GM23338 (cell line): ENCODE measurements around the gene ANKS1B. TPM values are rescaled to one million over a fixed set of nuclear protein-coding genes. Genes with fewer than 3 reads are reported as not detected.

Experiments
- ATAC-seq: fragments of 200-7000 bp; cut with Tn5 transposase; 3 replicates; pipeline ENCODE4 v1.9.1; 2020
- DNase-seq: peaks from one replicate; pipeline ENCODE4 v3.0.0-alpha.2; 2015; ENCODE audit warnings: low spot score
- H2AFZ ChIP-seq: fragments of 200-600 bp; sonication (generic); 2 replicates; pipeline ENCODE4 v1.8.0; 2016; ENCODE audit warnings: antibody characterized with exemption, mild to moderate bottlenecking, moderate library complexity
- H3F3A ChIP-seq: fragments of 200-600 bp; sonication (generic); replicated peaks from 2 replicates; pipeline ENCODE4 v1.8.0; 2017; ENCODE audit warnings: antibody characterized with exemption, mixed run types, low read depth
- H3K27ac ChIP-seq: fragments of 200-600 bp; sonication (generic); 2 replicates; pipeline ENCODE4 v1.6.1; 2016; ENCODE audit warnings: low read depth
- H3K27me3 ChIP-seq: fragments of 200-600 bp; sonication (generic); 2 replicates; pipeline ENCODE4 v1.8.0; 2016; ENCODE audit warnings: mild to moderate bottlenecking, mixed run types, moderate library complexity; ENCODE audit not compliant: insufficient read depth
- H3K36me3 ChIP-seq: fragments of 200-600 bp; sonication (generic); 2 replicates; pipeline ENCODE4 v1.8.0; 2016; ENCODE audit warnings: mild to moderate bottlenecking; ENCODE audit not compliant: insufficient read depth
- H3K4me1 ChIP-seq: fragments of 200-600 bp; sonication (generic); 2 replicates; pipeline ENCODE4 v1.8.0; 2016; ENCODE audit warnings: mild to moderate bottlenecking, moderate library complexity; ENCODE audit not compliant: insufficient read depth
- H3K4me2 ChIP-seq: fragments of 200-600 bp; sonication (generic); 2 replicates; pipeline ENCODE4 v1.7.1; 2017; ENCODE audit warnings: mixed run types
- H3K4me3 ChIP-seq: fragments of 200-600 bp; sonication (generic); 2 replicates; pipeline ENCODE4 v1.6.1; 2016; ENCODE audit warnings: mixed run types
- H3K79me2 ChIP-seq: fragments of 200-600 bp; sonication (generic); replicated peaks from 2 replicates; pipeline ENCODE4 v1.8.0; 2017; ENCODE audit warnings: mild to moderate bottlenecking; ENCODE audit not compliant: insufficient read depth
- H3K9me2 ChIP-seq: fragments of 200-600 bp; sonication (generic); 2 replicates; pipeline ENCODE4 v1.8.0; 2017; ENCODE audit not compliant: insufficient read depth
- H4K20me1 ChIP-seq: fragments of 200-600 bp; sonication (generic); replicated peaks from 2 replicates; pipeline ENCODE4 v1.8.0; 2017; ENCODE audit warnings: mild to moderate bottlenecking; ENCODE audit not compliant: insufficient read depth
- H3K27ac Mint-ChIP-seq: 2 replicates; pipeline ENCODE4 v1.8.0; 2020; ENCODE audit warnings: inconsistent platforms, mild to moderate bottlenecking, moderate library complexity, mixed read lengths
- H3K27me3 Mint-ChIP-seq: 3 replicates; pipeline ENCODE4 v1.8.0; 2022; ENCODE audit warnings: low read depth, mild to moderate bottlenecking, moderate library complexity, mixed read lengths, inconsistent platforms; ENCODE audit not compliant: insufficient read depth, poor library complexity
- H3K36me3 Mint-ChIP-seq: 3 replicates; pipeline ENCODE4 v1.8.0; 2021; ENCODE audit warnings: low read depth, mild to moderate bottlenecking, inconsistent platforms, moderate library complexity, mixed read lengths
- H3K4me1 Mint-ChIP-seq: 3 replicates; pipeline ENCODE4 v1.8.0; 2020; ENCODE audit warnings: mild to moderate bottlenecking, inconsistent platforms, mixed read lengths
- H3K4me3 Mint-ChIP-seq: 3 replicates; pipeline ENCODE4 v1.8.0; 2021; ENCODE audit warnings: moderate library complexity, mild to moderate bottlenecking, inconsistent platforms, mixed read lengths
- H3K9me3 Mint-ChIP-seq: 3 replicates; pipeline ENCODE4 v1.8.0; 2020; ENCODE audit warnings: moderate library complexity, mild to moderate bottlenecking, inconsistent platforms, mixed read lengths
- CREB1 ChIP-seq: fragments of 250-450 bp; sonication (Bioruptor Pico); IDR thresholded peaks from 2 replicates; pipeline ENCODE4 v1.5.0; 2020; ENCODE audit warnings: low read depth, mild to moderate bottlenecking, moderate library complexity
- EZH2phosphoT487 ChIP-seq: fragments of 200-600 bp; sonication (generic); IDR thresholded peaks from one replicate; pipeline ENCODE4 v1.8.1; 2018; ENCODE audit warnings: antibody characterized with exemption; ENCODE audit not compliant: unreplicated experiment
- JUNB ChIP-seq: IDR thresholded peaks from one replicate; pipeline ENCODE4 v1.6.1; 2016; ENCODE audit warnings: antibody characterized with exemption; ENCODE audit not compliant: unreplicated experiment
- NANOG ChIP-seq: IDR thresholded peaks from 2 replicates; pipeline ENCODE4 v1.6.1; 2016; ENCODE audit warnings: antibody characterized with exemption, borderline replicate concordance
- ZNF114 ChIP-seq: fragments of 250-450 bp; sonication (Bioruptor Pico); IDR thresholded peaks from 2 replicates; pipeline ENCODE4 v1.5.0; 2020; ENCODE audit warnings: mild to moderate bottlenecking, moderate library complexity
- ZNF331 ChIP-seq: fragments of 250-450 bp; sonication (Bioruptor Pico); IDR thresholded peaks from 2 replicates; pipeline ENCODE4 v1.5.0; 2020; ENCODE audit warnings: low read depth, mild to moderate bottlenecking, moderate library complexity
- polyA plus RNA-seq: library from polyadenylated mRNA; unstranded; fragments of >200 nt; fragmentation: Nextera tagmentation; extraction: Ambion mirVana; gene quantifications from 2 replicates; pipeline ENCODE4 v1.2.1, GENCODE V29; 2016
- total RNA-seq: library from RNA; depleted of rRNA; stranded (reverse); fragments of >200 nt; shearing (Covaris generic); gene quantifications from 2 replicates; pipeline ENCODE4 v1.2.3, GENCODE V29; 2014
- TF ChIP-seq, protein P1 (sequence below), 2 experiments: fragments of 200-600 bp in 1 of 2; sonication (generic) in 1 of 2; conservative IDR thresholded peaks; 2 replicates each; pipeline versions ENCODE4 v1.5.1 to v1.6.1; 2016 to 2017; ENCODE audit warnings: antibody characterized with exemption in 2 of 2, low read depth in 2 of 2, mild to moderate bottlenecking in 2 of 2, moderate library complexity in 1 of 2
- TF ChIP-seq, protein P2 (sequence below): IDR thresholded peaks from 2 replicates; pipeline ENCODE4 v1.6.1; 2016; ENCODE audit warnings: antibody characterized with exemption
- TF ChIP-seq, protein P3 (sequence below): fragments of 250-450 bp; sonication (Bioruptor Pico); IDR thresholded peaks from 2 replicates; pipeline ENCODE4 v1.5.0; 2020; ENCODE audit warnings: mild to moderate bottlenecking, moderate library complexity
- TF ChIP-seq, protein P4 (sequence below): IDR thresholded peaks from one replicate; pipeline ENCODE4 v1.6.1; 2018; ENCODE audit warnings: antibody characterized with exemption; ENCODE audit not compliant: unreplicated experiment

The ANKS1B gene
- total and polyA plus RNA-seq, 2 experiments from 2014 or later, result 4.3 to 5.8 TPM

DNA sequence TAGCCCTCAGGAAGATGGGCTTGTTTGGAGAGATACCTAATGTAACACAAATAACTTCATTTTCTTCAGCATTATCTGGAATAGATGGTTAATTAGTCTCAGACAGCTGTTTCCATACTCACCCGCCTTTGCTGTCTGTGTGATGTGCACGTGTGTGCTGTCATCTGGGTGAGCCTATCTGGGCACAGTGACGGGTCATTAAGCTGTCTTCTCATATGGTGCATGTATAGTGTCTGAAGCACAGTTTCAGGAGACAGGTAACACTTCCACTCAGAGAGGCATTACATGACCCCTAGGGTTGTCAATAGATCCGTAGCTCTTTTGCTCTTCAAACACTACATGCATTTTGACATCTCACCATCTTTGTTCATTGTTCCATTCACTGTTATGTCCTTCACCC lies 846.3 kb downstream of the ANKS1B start:
- no peak for TF ChIP-seq JUNB
- no peak for TF ChIP-seq EZH2phosphoT487
- TF ChIP-seq, protein P1, sequence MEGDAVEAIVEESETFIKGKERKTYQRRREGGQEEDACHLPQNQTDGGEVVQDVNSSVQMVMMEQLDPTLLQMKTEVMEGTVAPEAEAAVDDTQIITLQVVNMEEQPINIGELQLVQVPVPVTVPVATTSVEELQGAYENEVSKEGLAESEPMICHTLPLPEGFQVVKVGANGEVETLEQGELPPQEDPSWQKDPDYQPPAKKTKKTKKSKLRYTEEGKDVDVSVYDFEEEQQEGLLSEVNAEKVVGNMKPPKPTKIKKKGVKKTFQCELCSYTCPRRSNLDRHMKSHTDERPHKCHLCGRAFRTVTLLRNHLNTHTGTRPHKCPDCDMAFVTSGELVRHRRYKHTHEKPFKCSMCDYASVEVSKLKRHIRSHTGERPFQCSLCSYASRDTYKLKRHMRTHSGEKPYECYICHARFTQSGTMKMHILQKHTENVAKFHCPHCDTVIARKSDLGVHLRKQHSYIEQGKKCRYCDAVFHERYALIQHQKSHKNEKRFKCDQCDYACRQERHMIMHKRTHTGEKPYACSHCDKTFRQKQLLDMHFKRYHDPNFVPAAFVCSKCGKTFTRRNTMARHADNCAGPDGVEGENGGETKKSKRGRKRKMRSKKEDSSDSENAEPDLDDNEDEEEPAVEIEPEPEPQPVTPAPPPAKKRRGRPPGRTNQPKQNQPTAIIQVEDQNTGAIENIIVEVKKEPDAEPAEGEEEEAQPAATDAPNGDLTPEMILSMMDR (conservative IDR thresholded peaks at IDR 0.05; ENCODE audit: low read depth in 2 of 2), result no peak
- TF ChIP-seq, protein P2, sequence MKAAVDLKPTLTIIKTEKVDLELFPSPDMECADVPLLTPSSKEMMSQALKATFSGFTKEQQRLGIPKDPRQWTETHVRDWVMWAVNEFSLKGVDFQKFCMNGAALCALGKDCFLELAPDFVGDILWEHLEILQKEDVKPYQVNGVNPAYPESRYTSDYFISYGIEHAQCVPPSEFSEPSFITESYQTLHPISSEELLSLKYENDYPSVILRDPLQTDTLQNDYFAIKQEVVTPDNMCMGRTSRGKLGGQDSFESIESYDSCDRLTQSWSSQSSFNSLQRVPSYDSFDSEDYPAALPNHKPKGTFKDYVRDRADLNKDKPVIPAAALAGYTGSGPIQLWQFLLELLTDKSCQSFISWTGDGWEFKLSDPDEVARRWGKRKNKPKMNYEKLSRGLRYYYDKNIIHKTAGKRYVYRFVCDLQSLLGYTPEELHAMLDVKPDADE, result no peak
- no peak for TF ChIP-seq NANOG
- TF ChIP-seq ZNF331 (CRISPR knock-in tag), result no peak
- no peak for TF ChIP-seq CREB1 (CRISPR knock-in tag)
- TF ChIP-seq, protein P3, sequence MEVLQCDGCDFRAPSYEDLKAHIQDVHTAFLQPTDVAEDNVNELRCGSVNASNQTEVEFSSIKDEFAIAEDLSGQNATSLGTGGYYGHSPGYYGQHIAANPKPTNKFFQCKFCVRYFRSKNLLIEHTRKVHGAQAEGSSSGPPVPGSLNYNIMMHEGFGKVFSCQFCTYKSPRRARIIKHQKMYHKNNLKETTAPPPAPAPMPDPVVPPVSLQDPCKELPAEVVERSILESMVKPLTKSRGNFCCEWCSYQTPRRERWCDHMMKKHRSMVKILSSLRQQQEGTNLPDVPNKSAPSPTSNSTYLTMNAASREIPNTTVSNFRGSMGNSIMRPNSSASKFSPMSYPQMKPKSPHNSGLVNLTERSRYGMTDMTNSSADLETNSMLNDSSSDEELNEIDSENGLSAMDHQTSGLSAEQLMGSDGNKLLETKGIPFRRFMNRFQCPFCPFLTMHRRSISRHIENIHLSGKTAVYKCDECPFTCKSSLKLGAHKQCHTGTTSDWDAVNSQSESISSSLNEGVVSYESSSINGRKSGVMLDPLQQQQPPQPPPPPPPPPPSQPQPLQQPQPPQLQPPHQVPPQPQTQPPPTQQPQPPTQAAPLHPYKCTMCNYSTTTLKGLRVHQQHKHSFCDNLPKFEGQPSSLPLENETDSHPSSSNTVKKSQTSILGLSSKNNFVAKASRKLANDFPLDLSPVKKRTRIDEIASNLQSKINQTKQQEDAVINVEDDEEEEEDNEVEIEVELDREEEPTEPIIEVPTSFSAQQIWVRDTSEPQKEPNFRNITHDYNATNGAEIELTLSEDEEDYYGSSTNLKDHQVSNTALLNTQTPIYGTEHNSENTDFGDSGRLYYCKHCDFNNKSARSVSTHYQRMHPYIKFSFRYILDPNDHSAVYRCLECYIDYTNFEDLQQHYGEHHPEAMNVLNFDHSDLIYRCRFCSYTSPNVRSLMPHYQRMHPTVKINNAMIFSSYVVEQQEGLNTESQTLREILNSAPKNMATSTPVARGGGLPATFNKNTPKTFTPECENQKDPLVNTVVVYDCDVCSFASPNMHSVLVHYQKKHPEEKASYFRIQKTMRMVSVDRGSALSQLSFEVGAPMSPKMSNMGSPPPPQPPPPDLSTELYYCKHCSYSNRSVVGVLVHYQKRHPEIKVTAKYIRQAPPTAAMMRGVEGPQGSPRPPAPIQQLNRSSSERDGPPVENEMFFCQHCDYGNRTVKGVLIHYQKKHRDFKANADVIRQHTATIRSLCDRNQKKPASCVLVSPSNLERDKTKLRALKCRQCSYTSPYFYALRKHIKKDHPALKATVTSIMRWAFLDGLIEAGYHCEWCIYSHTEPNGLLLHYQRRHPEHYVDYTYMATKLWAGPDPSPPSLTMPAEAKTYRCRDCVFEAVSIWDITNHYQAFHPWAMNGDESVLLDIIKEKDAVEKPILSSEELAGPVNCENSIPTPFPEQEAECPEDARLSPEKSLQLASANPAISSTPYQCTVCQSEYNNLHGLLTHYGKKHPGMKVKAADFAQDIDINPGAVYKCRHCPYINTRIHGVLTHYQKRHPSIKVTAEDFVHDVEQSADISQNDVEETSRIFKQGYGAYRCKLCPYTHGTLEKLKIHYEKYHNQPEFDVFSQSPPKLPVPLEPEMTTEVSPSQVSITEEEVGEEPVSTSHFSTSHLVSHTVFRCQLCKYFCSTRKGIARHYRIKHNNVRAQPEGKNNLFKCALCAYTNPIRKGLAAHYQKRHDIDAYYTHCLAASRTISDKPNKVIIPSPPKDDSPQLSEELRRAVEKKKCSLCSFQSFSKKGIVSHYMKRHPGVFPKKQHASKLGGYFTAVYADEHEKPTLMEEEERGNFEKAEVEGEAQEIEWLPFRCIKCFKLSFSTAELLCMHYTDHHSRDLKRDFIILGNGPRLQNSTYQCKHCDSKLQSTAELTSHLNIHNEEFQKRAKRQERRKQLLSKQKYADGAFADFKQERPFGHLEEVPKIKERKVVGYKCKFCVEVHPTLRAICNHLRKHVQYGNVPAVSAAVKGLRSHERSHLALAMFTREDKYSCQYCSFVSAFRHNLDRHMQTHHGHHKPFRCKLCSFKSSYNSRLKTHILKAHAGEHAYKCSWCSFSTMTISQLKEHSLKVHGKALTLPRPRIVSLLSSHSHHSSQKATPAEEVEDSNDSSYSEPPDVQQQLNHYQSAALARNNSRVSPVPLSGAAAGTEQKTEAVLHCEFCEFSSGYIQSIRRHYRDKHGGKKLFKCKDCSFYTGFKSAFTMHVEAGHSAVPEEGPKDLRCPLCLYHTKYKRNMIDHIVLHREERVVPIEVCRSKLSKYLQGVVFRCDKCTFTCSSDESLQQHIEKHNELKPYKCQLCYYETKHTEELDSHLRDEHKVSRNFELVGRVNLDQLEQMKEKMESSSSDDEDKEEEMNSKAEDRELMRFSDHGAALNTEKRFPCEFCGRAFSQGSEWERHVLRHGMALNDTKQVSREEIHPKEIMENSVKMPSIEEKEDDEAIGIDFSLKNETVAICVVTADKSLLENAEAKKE (CRISPR knock-in tag), result no peak
- TF ChIP-seq, protein P4, sequence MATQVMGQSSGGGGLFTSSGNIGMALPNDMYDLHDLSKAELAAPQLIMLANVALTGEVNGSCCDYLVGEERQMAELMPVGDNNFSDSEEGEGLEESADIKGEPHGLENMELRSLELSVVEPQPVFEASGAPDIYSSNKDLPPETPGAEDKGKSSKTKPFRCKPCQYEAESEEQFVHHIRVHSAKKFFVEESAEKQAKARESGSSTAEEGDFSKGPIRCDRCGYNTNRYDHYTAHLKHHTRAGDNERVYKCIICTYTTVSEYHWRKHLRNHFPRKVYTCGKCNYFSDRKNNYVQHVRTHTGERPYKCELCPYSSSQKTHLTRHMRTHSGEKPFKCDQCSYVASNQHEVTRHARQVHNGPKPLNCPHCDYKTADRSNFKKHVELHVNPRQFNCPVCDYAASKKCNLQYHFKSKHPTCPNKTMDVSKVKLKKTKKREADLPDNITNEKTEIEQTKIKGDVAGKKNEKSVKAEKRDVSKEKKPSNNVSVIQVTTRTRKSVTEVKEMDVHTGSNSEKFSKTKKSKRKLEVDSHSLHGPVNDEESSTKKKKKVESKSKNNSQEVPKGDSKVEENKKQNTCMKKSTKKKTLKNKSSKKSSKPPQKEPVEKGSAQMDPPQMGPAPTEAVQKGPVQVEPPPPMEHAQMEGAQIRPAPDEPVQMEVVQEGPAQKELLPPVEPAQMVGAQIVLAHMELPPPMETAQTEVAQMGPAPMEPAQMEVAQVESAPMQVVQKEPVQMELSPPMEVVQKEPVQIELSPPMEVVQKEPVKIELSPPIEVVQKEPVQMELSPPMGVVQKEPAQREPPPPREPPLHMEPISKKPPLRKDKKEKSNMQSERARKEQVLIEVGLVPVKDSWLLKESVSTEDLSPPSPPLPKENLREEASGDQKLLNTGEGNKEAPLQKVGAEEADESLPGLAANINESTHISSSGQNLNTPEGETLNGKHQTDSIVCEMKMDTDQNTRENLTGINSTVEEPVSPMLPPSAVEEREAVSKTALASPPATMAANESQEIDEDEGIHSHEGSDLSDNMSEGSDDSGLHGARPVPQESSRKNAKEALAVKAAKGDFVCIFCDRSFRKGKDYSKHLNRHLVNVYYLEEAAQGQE, result no peak
- TF ChIP-seq ZNF114 (CRISPR knock-in tag), result no peak
- Histone ChIP-seq H3K4me1 (peaks cover 8% of the 10 kb centered on the region; the same call in 1 of the 2 replicates), H3K27me3 (no peaks in the 10 kb centered on the region), H3F3A (no peaks in the 10 kb centered on the region), H3K27ac (no peak overlapping the region), H3K4me3 (no peak overlapping the region), H3K79me2 (no peaks in the 10 kb centered on the region), H2AFZ (no peak overlapping the region), H3K4me2 (no peak overlapping the region), H3K9me2 (0 out of 2 replicates have a peak, but pooled peaks cover 8% of the 10 kb centered on the region), H4K20me1 (no peaks in the 10 kb centered on the region), H3K36me3 (0 out of 2 replicates have a peak, but pooled peaks cover 4% of the 10 kb centered on the region)
- peaks cover 11% of the 10 kb centered on the region; the same call in 2 of the 3 replicates for H3K36me3 Mint-ChIP-seq
- H3K9me3 Mint-ChIP-seq, result no peaks in the 10 kb centered on the region; the same call in 2 of the 3 replicates
- DNase-seq (no peak), ATAC-seq (no peak)
- H3K4me3 Mint-ChIP-seq, result no peak overlapping the region
- no peak overlapping the region for H3K27ac Mint-ChIP-seq
- H3K27me3 Mint-ChIP-seq, result no peaks in the 10 kb centered on the region
- peaks cover 9% of the 10 kb centered on the region; the same call in 2 of the 3 replicates for H3K4me1 Mint-ChIP-seq
